Right cardiac atrium (tissue), 5 donors: ENCODE data around the gene ARFGAP1. TPM values are rescaled to one million over a fixed set of nuclear protein-coding genes. Genes with fewer than 3 reads are reported as not detected.
A peak's percentile ranks its signal among the peaks of the same experiment; 100 is the strongest.
"Not testable (repeated sequence)": the region's sequence is repeated elsewhere in the genome, so short reads cannot be mapped to it uniquely, and the experiment has no call there.

ENCODE experiments used
- ATAC-seq, 2 donors: fragments of 200-7000 bp; cut with Tn5 transposase; one replicate each; pipeline versions ENCODE4 v1.8.0 to v1.9.1; 2020; ENCODE audit warnings: moderate library complexity in 2 of 2, mild to moderate bottlenecking in 1 of 2
- DNase-seq, 3 donors: peaks; one replicate each; pipeline ENCODE4 v3.0.0-alpha.2; 2020
- H3K27ac ChIP-seq: one replicate; pipeline ENCODE4 v1.5.1; 2013; ENCODE audit warnings: mild to moderate bottlenecking, low read length, control low read depth, moderate library complexity
- H3K27me3 ChIP-seq: one replicate; pipeline ENCODE4 v1.6.1; 2013; ENCODE audit not compliant: control insufficient read depth, insufficient read depth
- H3K4me1 ChIP-seq: one replicate; pipeline ENCODE4 v1.6.1; 2013; ENCODE audit warnings: low read length; ENCODE audit not compliant: control insufficient read depth, insufficient read depth
- H3K4me3 ChIP-seq: one replicate; pipeline ENCODE4 v1.5.1; 2013; ENCODE audit warnings: low read length, control low read depth
- H3K9me3 ChIP-seq: one replicate; pipeline ENCODE4 v1.6.1; 2013; ENCODE audit warnings: low read length; ENCODE audit not compliant: control insufficient read depth
- WGBS: extraction: QIAGEN DNeasy Blood & Tissue Kit; methylation state at CpG from one replicate; pipeline ENCODE4 v1.1.7; 2013; 5-methylcytosine and 5-hydroxymethylcytosine counted together
- intact Hi-C, 4 donors: fragments of 100-400 bp; cut with DNase I; formaldehyde crosslinking; loops; one replicate each; pipeline versions ENCODE4 v1.11.0 to v1.14.0; 2022 to 2023
- microRNA-seq, 2 donors: library from miRNA; unstranded; fragments of <30 nt; microRNA quantifications; one replicate each; pipeline ENCODE4 v1.2.0, GENCODE V29; 2020 to 2021
- polyA plus RNA-seq: library from polyadenylated mRNA; stranded (reverse); fragments of 200-250 nt; gene quantifications from one replicate; pipeline ENCODE4 v1.2.3, GENCODE V29; 2013
- total RNA-seq, 4 donors: library from RNA; stranded (reverse); fragmentation: NEBNext Ultra II Directional; extraction: Animal tissue kit (Norgen Biotek cat#: 25700); gene quantifications; one replicate each; pipeline ENCODE4 v1.2.1, GENCODE V29; 2021
- donor health status: healthy with polysubstance abuse.
- donor health status: DM: no; HTN: yes; CAD: no.
- donor health status: DM: no; HTN: no; CAD: no.
- donor health status: DM: no; HTN: yes; CAD: no; lungs with severe emphysema.
- donor health status: DM: yes; HTN: yes; CAD: no.

Gene ARFGAP1
- total and polyA plus RNA-seq, 5 donors = 36.9 to 50.7 (median 39.9) TPM

DNA sequence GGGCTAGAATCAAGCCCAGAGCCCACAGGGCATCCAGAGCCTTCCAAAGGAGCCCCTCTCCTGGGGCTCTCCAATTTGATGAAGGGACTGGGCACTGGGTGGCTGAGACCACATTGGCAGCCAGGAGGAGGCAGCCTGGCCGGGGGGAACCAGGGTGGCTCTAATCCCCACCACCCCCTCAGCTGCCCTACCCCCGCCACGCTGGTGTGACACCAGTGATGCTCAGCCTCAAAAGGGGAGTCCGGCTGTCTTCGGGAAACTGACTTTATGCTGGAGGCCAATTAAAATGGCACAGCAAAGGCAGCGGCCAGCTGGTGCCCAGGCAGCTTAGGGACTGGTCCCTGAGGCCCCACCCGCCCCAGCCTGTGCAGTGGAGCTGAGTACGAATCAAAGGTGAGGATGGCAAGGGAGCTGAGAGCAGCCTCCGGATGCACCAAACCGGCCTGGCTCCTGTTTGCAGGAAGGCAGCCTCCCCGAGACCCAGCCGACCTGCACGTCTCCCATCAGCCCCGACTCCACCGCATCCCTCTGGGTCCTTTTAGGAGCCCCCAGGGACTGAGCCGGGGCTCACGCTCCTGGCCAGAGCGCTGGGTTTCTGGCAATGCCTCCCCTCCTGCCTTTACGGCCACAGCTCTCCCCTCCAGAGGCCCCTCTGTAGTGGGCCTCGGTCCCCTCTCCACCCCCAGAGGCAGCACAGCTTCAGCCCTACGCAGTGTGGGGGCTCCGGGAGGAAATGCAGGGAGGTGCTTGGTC is 60.1 kb downstream of the ARFGAP1 start:
- DNase-seq (peak; percentile 3 to 41 (median 32)), ATAC-seq (no peak)
- Histone ChIP-seq H3K4me1 (no peaks in the 10 kb centered on the region), H3K27ac (no peak overlapping the region), H3K4me3 (no peak overlapping the region), H3K9me3 (no peaks in the 10 kb centered on the region), H3K27me3 (no peaks in the 10 kb centered on the region)
- WGBS = 85% methylated on average over 22 of the region's 22 CpGs
- intact Hi-C loops = no loop called here

DNA sequence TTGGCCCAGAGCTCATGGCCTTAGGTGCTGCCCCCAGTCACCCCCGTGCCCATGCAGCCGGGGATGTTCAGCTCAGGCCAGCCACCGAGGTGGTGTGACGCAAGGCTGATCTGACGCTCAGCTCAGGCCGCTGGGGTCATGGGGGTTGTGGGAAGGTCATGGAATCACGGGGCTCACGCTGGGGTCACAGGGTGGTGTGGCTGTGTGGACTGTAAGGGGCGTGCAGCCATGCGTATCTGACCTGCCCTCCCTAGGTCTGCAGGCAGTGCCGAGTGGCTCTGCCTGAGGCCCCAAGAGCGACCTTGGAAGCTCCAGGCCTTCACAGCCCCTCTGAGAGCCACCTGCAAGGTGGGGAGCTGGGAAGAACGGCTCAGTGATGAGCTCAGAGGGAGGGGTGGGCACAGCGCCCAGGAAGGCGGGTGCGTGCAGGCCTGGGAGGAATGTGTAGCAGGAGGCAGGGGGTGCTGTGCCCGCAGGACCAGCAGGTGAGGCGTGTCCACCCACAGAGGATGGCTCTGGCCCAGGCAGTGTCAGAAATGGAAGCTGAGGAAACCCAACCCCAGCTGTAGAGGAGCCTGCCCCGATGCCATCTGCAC is 60.7 kb downstream of the ARFGAP1 start:
- Histone ChIP-seq H3K9me3 (no peaks in the 10 kb centered on the region), H3K4me3 (no peak overlapping the region), H3K27me3 (no peaks in the 10 kb centered on the region), H3K27ac (no peak overlapping the region), H3K4me1 (no peaks in the 10 kb centered on the region)
- no peak for ATAC-seq
- DNase-seq = peak; percentile 10 to 40 (median 16)
- WGBS = 87% methylated on average over 19 of the region's 19 CpGs
- intact Hi-C loops = no loop called here

DNA sequence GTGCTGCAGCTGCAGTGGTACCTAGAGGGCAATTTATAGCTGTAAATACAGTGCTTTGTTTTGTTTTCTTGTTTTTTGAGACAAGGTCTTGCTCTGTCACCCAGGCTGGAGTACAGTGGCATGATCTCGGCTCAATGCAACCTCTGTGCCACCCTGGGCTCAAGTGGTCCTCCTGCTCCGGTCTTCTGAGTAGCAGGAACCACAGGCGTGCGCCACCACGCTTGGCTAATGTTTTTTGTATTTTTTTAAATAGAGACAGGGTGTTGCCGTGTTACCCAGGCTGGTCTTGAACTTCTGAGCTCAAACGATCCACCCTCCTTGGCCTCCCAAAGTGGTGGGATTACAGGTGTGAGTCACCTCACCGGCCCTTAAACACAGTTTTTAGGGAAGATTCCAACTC is 61.7 kb downstream of the ARFGAP1 start:
- 80% methylated on average over 8 of the region's 8 CpGs for WGBS
- Histone ChIP-seq H3K9me3 (no peaks in the 10 kb centered on the region), H3K4me3 (no peak overlapping the region), H3K27me3 (no peaks in the 10 kb centered on the region), H3K4me1 (no peaks in the 10 kb centered on the region), H3K27ac (no peak overlapping the region)
- peak in 1 of 3 donors; percentile 4 for DNase-seq
- intact Hi-C loops = no loop called here
- no peak for ATAC-seq

- H3K4me3 ChIP-seq, H3K27ac ChIP-seq, H3K27me3 ChIP-seq, ATAC-seq, H3K4me1 ChIP-seq, intact Hi-C loops, H3K9me3 ChIP-seq: not testable (repeated sequence)
- WGBS = 96% methylated on average over 9 of the region's 9 CpGs
- DNase-seq = peak in 1 of 3 donors; percentile 9
Observed at GRCh38 chr20:63335060-63335459, 62.4 kb downstream of the ARFGAP1 start.

DNA sequence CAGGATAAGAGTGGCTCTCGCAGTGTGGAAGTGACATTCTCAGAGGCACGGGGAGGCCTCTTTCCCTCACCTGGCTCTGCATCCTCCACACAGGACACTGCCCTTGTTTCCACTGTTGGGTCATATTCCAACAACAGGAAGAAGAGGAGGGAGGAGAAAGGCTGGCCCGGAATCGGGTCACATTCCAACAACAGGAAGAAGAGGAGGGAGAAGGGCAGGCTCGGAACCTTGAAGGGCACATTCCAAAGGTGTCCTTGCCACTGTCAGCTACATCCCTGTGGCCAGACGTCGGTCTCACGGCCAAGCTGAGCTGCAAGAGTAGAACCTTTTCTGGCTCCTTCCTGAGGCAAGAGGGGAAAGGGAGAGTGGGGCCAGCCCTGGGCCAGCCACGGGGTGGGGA is 63.1 kb downstream of the ARFGAP1 start:
- Histone ChIP-seq H3K4me3 (no peak overlapping the region), H3K4me1 (no peaks in the 10 kb centered on the region), H3K27ac (no peak overlapping the region), H3K9me3 (no peaks in the 10 kb centered on the region), H3K27me3 (no peaks in the 10 kb centered on the region)
- DNase-seq = no peak
- no peak for ATAC-seq
- WGBS = 32% methylated on average over 9 of the region's 9 CpGs
- intact Hi-C loops = no loop called here

GRCh38 chr20:63336232-63336752 is 63.7 kb downstream of the ARFGAP1 start:
- H3K4me1 ChIP-seq = no peaks in the 10 kb centered on the region
- no peaks in the 10 kb centered on the region for H3K27me3 ChIP-seq
- H3K4me3 ChIP-seq = no peak overlapping the region
- intact Hi-C loops = no loop called here
- H3K9me3 ChIP-seq = no peaks in the 10 kb centered on the region
- DNase-seq (peak in 1 of 3 donors; percentile 18), ATAC-seq (no peak)
- H3K27ac ChIP-seq = no peak overlapping the region
- 92% methylated on average over 29 of the region's 29 CpGs for WGBS

- no peak for ATAC-seq
- Histone ChIP-seq H3K9me3 (no peaks in the 10 kb centered on the region), H3K27ac (no peak overlapping the region), H3K27me3 (no peaks in the 10 kb centered on the region), H3K4me3 (no peak overlapping the region), H3K4me1 (no peaks in the 10 kb centered on the region)
- 61% methylated on average over 12 of the region's 12 CpGs for WGBS
- intact Hi-C loops = no loop called here
- DNase-seq = peak in 1 of 3 donors; percentile 6
Observed at GRCh38 chr20:63337786-63338420, 65.3 kb downstream of the ARFGAP1 start.

Small RNA genes within 50 kb of the gene (microRNA-seq; reads per million reads assigned to microRNA genes)
- gene MIR3196 (0 to 0.54 reads per million in 2 donors), gene MIR4326 (0 reads per million in 2 donors)

Other genes with a start within 250 kb of the ARFGAP1 start
- gene YTHDF1, start 56.7 kb upstream of the ARFGAP1 start, total RNA-seq = 10 to 100 TPM; 23.0 to 27.6 (median 25.2) TPM
- 15.3 TPM for gene YTHDF1, start 56.7 kb upstream of the ARFGAP1 start, polyA plus RNA-seq
- gene BIRC7, start 36.9 kb upstream of the ARFGAP1 start, total RNA-seq = not detected
- not detected for gene BIRC7, start 36.9 kb upstream of the ARFGAP1 start, polyA plus RNA-seq
- not detected for gene NKAIN4, start 18.4 kb upstream of the ARFGAP1 start, total RNA-seq
- not detected for gene NKAIN4, start 18.4 kb upstream of the ARFGAP1 start, polyA plus RNA-seq
- not detected for gene COL20A1, start 20.4 kb downstream of the ARFGAP1 start, total RNA-seq
- not detected for gene COL20A1, start 20.4 kb downstream of the ARFGAP1 start, polyA plus RNA-seq
- under 1 TPM in 3 of 4 donors, not detected in 1; 0.17 to 0.54 (median 0.38) TPM for gene CHRNA4, start 88.5 kb downstream of the ARFGAP1 start, total RNA-seq
- gene CHRNA4, start 88.5 kb downstream of the ARFGAP1 start, polyA plus RNA-seq = 0.02 TPM
- 1 to 10 TPM in 2 of 4 donors, not detected in 2; 1.1 to 2.3 TPM for gene KCNQ2, start 199.8 kb downstream of the ARFGAP1 start, total RNA-seq
- gene KCNQ2, start 199.8 kb downstream of the ARFGAP1 start, polyA plus RNA-seq = under 0.01 TPM
- 1,000 to 10,000 TPM in 1 of 4 donors, 100 to 1,000 TPM in 3; 701 to 1,033 (median 894) TPM for gene EEF1A2, start 226.3 kb downstream of the ARFGAP1 start, total RNA-seq
- gene EEF1A2, start 226.3 kb downstream of the ARFGAP1 start, polyA plus RNA-seq = 952 TPM
- gene PPDPF, start 248.0 kb downstream of the ARFGAP1 start, total RNA-seq = 100 to 1,000 TPM; 143 to 244 (median 223) TPM
- gene PPDPF, start 248.0 kb downstream of the ARFGAP1 start, polyA plus RNA-seq = 276 TPM